GM10847 (cell line): ENCODE measurements around the gene NUP210L.
A peak's percentile ranks its signal among the peaks of the same experiment; 100 is the strongest.

Experiments used
- POLR2A ChIP-seq: IDR thresholded peaks from 2 replicates; pipeline ENCODE4 v1.6.1; 2011; ENCODE audit not compliant: insufficient read length; ENCODE audit errors: extremely low read depth

NUP210L gene

DNA sequence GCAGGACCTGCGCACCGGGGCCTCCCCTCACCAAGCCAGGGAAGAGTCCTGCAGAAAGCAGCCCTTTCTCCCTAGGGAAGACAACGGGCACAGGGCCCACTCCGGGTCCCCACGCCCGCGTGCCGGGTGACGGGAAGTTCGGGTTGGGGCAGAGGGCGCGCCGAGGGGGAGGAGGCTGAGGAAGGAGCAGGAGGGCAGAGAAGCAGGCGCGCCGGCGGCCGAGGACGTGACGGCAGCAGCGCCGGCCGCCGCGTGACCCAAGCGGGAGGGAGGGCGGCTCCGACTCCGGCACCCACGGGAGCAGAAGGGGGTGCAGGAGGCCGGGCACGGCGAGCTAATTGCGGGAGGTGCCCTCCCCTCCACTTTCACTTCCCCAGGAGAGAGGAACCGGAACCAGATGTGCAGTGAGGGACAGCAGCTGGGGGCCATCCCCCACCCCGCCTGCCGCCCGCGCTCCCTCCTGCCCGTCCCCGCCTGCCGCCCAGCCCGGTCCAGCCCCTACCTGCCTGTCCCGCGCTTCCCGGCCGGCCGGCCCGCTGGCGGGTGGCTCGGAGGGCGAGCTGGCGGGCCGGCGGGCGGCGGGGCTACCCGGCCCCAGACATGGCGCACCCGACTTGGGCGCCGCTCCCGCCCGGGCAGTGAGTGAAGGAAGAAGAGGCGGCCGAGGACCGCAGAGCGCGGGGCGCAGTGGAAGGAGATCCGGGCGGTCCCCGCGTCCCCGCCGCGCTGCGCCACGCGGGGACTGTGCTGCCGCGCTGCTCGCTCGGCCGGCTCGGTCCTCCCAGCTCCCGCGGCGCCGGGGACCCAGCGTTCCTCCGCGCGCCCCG, 208.9 kb downstream of the NUP210L start:
- peak; percentile 46 for TF ChIP-seq POLR2A

DNA sequence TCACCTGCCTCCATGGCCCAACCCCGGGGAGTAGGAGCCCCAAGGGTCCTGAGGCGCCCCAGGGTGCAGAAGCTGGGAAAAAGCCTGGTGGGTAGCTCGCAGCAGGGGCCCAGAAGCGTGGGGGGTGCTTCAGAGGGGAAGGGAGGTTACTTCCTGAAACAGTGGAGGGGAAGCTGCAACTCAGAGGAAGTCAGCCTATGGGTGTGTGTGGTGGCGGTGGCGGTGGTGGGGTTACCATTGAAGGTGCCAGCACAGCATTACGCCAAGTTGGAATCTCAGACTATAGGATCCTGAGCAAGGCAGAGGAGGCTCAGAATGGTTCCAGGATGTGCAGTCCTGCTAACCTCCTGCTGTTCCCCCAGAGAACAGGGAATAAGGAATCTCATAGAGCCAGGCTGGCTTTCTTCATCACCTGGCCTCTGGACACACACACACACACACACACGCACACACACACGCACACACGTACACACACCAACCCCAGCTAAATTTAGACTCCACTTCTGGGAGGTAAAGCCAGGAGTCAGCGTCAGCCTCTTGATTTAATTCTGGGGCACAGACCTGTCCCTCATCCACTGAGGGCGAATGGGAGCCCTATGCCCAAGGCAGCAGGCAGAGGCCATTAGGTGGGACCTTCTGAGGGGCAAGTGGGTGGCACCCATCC, 209.6 kb downstream of the NUP210L start:
- TF ChIP-seq POLR2A = peak; percentile 37

DNA sequence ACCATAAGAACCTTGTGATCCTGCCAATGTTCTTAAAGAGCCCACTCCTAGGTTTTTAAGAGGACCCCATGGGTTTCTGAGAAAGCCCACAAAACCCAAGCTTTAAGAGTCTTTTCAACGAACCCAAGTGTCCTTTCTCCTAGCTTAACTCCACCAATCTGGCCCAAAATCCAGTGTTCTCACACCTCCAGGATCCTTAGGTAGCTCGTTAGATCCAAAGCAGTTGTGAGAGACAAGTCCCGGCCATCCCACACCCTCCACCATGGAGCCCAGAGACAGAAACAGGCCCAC, 210.1 kb downstream of the NUP210L start:
- TF ChIP-seq POLR2A = no peak

DNA sequence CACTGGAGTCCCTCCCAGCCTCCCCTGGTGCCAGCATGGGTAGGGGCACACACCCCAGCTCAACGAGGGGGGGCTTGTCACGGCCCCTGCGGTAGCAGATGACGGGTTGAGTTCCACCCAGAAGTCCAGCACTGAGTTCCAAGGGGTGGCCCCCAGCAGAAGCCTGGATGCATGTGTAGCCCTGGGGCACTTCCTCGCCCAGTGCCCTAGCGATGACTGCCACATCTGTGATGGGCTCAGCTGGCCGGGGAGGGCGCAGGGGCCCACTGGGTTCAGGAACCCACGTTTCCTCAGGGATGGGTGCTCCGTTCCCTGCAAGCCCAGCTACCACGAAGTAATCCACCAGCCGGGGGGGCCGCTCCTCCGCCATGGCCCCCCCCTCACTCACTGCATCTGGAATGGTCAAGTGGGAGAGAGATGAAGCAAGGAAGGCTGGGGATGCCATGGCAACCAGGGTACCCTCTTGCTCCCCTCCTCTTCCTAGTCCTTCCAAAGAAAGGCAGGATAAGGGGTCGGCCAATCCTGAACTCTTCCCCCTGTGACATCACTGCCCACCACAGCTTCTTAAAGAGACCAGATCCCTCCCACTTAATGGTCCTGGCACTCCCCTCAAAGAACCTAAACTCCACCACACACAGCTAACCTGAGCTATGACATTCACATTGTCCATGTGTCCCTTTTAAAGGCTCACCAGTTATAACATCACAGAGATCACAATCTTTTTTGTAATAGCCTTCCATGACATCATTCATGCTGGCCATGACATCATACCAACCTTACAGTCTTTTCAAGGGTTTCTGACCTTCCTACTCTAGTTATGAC, 210.7 kb downstream of the NUP210L start:
- no peak for TF ChIP-seq POLR2A

DNA sequence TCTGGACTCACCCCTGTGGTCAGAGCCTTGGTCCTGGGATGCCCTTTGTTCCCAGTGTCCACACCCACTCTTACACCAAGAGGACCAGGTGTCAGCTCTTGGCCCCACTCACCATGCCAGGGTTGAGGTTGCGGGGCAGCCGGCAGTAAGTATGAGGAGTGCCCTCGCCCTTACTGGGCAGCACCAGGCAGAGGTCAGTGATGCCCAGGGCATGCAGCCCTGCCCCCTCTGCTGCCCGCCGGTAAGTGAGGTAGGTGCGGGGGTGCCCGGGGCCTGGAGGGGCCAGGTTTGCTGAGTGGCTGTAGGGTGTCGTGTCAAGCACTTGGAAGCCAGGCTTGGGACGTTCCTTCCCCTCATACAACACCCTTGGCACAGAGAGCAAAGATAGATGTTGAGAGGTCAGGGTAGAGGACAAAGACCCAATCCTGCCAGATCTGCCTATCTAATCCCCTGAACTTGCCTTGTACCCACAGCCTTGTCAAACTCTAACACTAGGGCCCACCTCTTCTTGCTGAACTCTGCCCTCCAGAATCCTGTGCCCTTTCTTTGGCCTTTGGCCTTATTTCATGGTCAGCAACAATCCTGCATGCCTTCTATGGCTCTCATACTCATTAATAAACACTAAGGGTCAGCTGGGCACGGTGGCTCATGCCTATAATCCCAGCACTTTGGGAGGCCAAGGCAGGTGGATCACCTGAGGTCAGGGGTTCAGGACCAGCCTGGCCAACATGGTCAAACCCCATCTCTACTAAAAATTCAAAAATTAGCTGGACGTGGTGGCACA, 211.9 kb downstream of the NUP210L start:
- no peak for TF ChIP-seq POLR2A
